Hypothalamus (tissue), 51 donors: ENCODE results near the gene ADAMTS17.
"Not testable (repeated sequence)": the region's sequence is repeated elsewhere in the genome, so short reads cannot be mapped to it uniquely, and the experiment has no call there.

ENCODE experiments used
- DNase-seq, 51 donors: peaks; one replicate each; lab custom pipeline; 2025; lab: John Stamatoyannopoulos, UW

The ADAMTS17 gene

GRCh38 chr15:100101426-100102089 is 240.2 kb downstream of the ADAMTS17 start:
- DNase-seq = no peak

- DNase-seq = no peak
Observed at GRCh38 chr15:100100926-100101325, 240.8 kb downstream of the ADAMTS17 start.

GRCh38 chr15:100099976-100100375 is 241.8 kb downstream of the ADAMTS17 start:
- no peak for DNase-seq

- DNase-seq = no peak
Observed at GRCh38 chr15:100098705-100099104, 243.1 kb downstream of the ADAMTS17 start.

- no peak for DNase-seq
Observed at GRCh38 chr15:100097342-100098127, 244.2 kb downstream of the ADAMTS17 start.

- DNase-seq = no peak
Observed at GRCh38 chr15:100096700-100097099, 245.1 kb downstream of the ADAMTS17 start.

GRCh38 chr15:100096248-100096600 is 245.6 kb downstream of the ADAMTS17 start:
- DNase-seq = no peak

GRCh38 chr15:100095541-100096247 is 246.1 kb downstream of the ADAMTS17 start:
- no peak for DNase-seq

- DNase-seq = no peak
Observed at GRCh38 chr15:100094127-100094510, 247.7 kb downstream of the ADAMTS17 start.

- DNase-seq = no peak
Observed at GRCh38 chr15:100093211-100094126, 248.3 kb downstream of the ADAMTS17 start.

- no peak for DNase-seq
Observed at GRCh38 chr15:100092034-100092433, 249.7 kb downstream of the ADAMTS17 start.

GRCh38 chr15:100090411-100090810 is 251.4 kb downstream of the ADAMTS17 start:
- no peak for DNase-seq

GRCh38 chr15:100084042-100084821 is 257.5 kb downstream of the ADAMTS17 start:
- DNase-seq = not testable (repeated sequence)

- peak in 8 of 51 donors; percentile 5 to 35 (median 10) for DNase-seq
Observed at GRCh38 chr15:100083572-100083971, 258.2 kb downstream of the ADAMTS17 start.

GRCh38 chr15:100082761-100083402 is 258.9 kb downstream of the ADAMTS17 start:
- no peak for DNase-seq

GRCh38 chr15:100081454-100081853 is 260.3 kb downstream of the ADAMTS17 start:
- DNase-seq = no peak

- no peak for DNase-seq
Observed at GRCh38 chr15:100078511-100079220, 263.1 kb downstream of the ADAMTS17 start.

- DNase-seq = no peak
Observed at GRCh38 chr15:100075229-100075628, 266.5 kb downstream of the ADAMTS17 start.

GRCh38 chr15:100073982-100074381 is 267.8 kb downstream of the ADAMTS17 start:
- DNase-seq = no peak
